BJ (cell line): ENCODE measurements around the gene LRRC71. TPM values are rescaled to one million over a fixed set of nuclear protein-coding genes. Genes with fewer than 3 reads are reported as not detected.

ENCODE experiments used
- CTCF ChIA-PET: fragments of 350-600 bp; formaldehyde crosslinking; extraction: SDS; loops from one replicate; lab custom pipeline; 2021; ENCODE audit warnings: antibody characterized with exemption, inconsistent platforms; lab: Yijun Ruan, JAX
- POLR2A ChIA-PET: fragments of 300-600 bp; sonication (Branson Sonifier 250); formaldehyde crosslinking; extraction: SDS; loops from one replicate; lab custom pipeline; 2021; ENCODE audit warnings: antibody characterized with exemption; lab: Charles Lee
- DNase-seq: peaks from one replicate; pipeline ENCODE4 v3.0.0-alpha.2; 2011; ENCODE audit warnings: low read depth
- H3K27me3 ChIP-seq: 2 replicates; pipeline ENCODE4 v1.6.0; 2011; ENCODE audit warnings: low read length; ENCODE audit not compliant: control insufficient read depth, insufficient read depth
- H3K36me3 ChIP-seq: 2 replicates; pipeline ENCODE4 v1.5.1; 2011; ENCODE audit warnings: low read length; ENCODE audit not compliant: control insufficient read depth, insufficient read depth
- H3K4me3 ChIP-seq: 2 replicates; pipeline ENCODE4 v1.5.1; 2011; ENCODE audit warnings: low read depth, mild to moderate bottlenecking, control low read depth, low read length
- CTCF ChIP-seq: IDR thresholded peaks from 2 replicates; pipeline ENCODE4 v1.5.1; 2011; ENCODE audit warnings: low read depth, mild to moderate bottlenecking, control low read depth, inconsistent platforms, low read length, moderate library complexity; ENCODE audit not compliant: insufficient read depth
- polyA plus RNA-seq: library from polyadenylated mRNA; depleted of rRNA; stranded (reverse); fragments of >200 nt; gene quantifications from 2 replicates; pipeline ENCODE4 v1.2.3, GENCODE V29; 2011

Gene LRRC71
- polyA plus RNA-seq, 1 experiment, result 1.2 TPM

- Histone ChIP-seq H3K27me3 (no peaks in the 10 kb centered on the region), H3K4me3 (no peak overlapping the region), H3K36me3 (no peaks in the 10 kb centered on the region; the same call in 1 of the 2 replicates)
- ChIA-PET POLR2A (no interaction called here), CTCF (interaction anchor here (1.1 to 7.4 kb wide), 7 partner anchors 13 to 209 kb away, joined by 3 to 64 read pairs (median 4); no protein-coding TSS in a partner anchor)
- no peak for DNase-seq
- TF ChIP-seq CTCF, result no peak
Measured at GRCh38 chr1:156898161-156898566, 22.3 kb upstream of the LRRC71 start.

GRCh38 chr1:156898971-156899664 lies 21.3 kb upstream of the LRRC71 start:
- H3K36me3 ChIP-seq, result peaks cover 4% of the 10 kb centered on the region; the same call in 1 of the 2 replicates
- H3K27me3 ChIP-seq, result no peaks in the 10 kb centered on the region
- H3K4me3 ChIP-seq, result no peak overlapping the region
- POLR2A ChIA-PET, result no interaction called here
- TF ChIP-seq CTCF, result no peak
- CTCF ChIA-PET, result interaction anchor here (0.9 to 7.4 kb wide), 10 partner anchors 8 to 238 kb away, joined by 3 to 64 read pairs (median 4); no protein-coding TSS in a partner anchor
- DNase-seq, result no peak

GRCh38 chr1:156899956-156900718 lies 20.3 kb upstream of the LRRC71 start:
- CTCF ChIA-PET, result interaction anchor here (1.0 to 7.4 kb wide), 6 partner anchors 9 to 239 kb away, joined by 3 to 64 read pairs (median 3); partner anchors contain the start of gene LRRC71
- DNase-seq, result no peak
- Histone ChIP-seq H3K36me3 (peaks cover 6% of the 10 kb centered on the region), H3K27me3 (no peaks in the 10 kb centered on the region), H3K4me3 (no peak overlapping the region)
- no peak for TF ChIP-seq CTCF
- POLR2A ChIA-PET, result no interaction called here

- ChIA-PET CTCF (interaction anchor here (0.6 to 7.4 kb wide), 7 partner anchors 10 to 275 kb away, joined by 3 to 64 read pairs (median 5); partner anchors contain the start of gene LRRC71), POLR2A (no interaction called here)
- peaks cover 10% of the 10 kb centered on the region for H3K36me3 ChIP-seq
- no peak overlapping the region for H3K4me3 ChIP-seq
- H3K27me3 ChIP-seq, result no peaks in the 10 kb centered on the region
- no peak for DNase-seq
- TF ChIP-seq CTCF, result no peak
Measured at GRCh38 chr1:156900896-156901589, 19.4 kb upstream of the LRRC71 start.
